LNCaP clone FGC (cell line): ENCODE results near the gene PCDHA3.
"Not testable (repeated sequence)": the region's sequence is repeated elsewhere in the genome, so short reads cannot be mapped to it uniquely, and the experiment has no call there.

Source experiments
- DNase-seq: peaks from one replicate; pipeline ENCODE4 v3.0.0-alpha.2; 2011; ENCODE audit warnings: low read depth
- H3K4me3 ChIP-seq: 2 replicates; pipeline ENCODE4 v1.5.1; 2011; ENCODE audit warnings: mild to moderate bottlenecking, low read depth, low read length, control low read depth
- CTCF ChIP-seq: IDR thresholded peaks from 2 replicates; pipeline ENCODE4 v1.5.1; 2012; ENCODE audit warnings: mild to moderate bottlenecking; ENCODE audit not compliant: control insufficient read depth, insufficient read depth; ENCODE audit errors: extremely low read depth

PCDHA3 gene

GRCh38 chr5:140806834-140807775 is 6.2 kb downstream of the PCDHA3 start, which contains the start of gene PCDHA4:
Gene PCDHA4 (plus strand): TSS chr5:140807068.
- no peak for DNase-seq
- no peak within 1 kb of the TSS for H3K4me3 ChIP-seq
- TF ChIP-seq CTCF, result peak; percentile 57

GRCh38 chr5:140808241-140808888 is 7.5 kb downstream of the PCDHA3 start:
- H3K4me3 ChIP-seq, DNase-seq: not testable (repeated sequence)

GRCh38 chr5:140808889-140809291 is 8.0 kb downstream of the PCDHA3 start:
- no peak for TF ChIP-seq CTCF

GRCh38 chr5:140821375-140822280 is 20.8 kb downstream of the PCDHA3 start, which contains the start of gene PCDHA5:
Gene PCDHA5 (plus strand): TSS chr5:140821613.
- peak; percentile 69 for TF ChIP-seq CTCF
- no peak within 1 kb of the TSS for H3K4me3 ChIP-seq
- DNase-seq, result no peak

More at GRCh38 chr5:140808889-140809291, 8.0 kb downstream of the PCDHA3 start:
- H3K4me3 ChIP-seq, result no peak overlapping the region
- DNase-seq, result no peak

- no peak for TF ChIP-seq CTCF
- no peak overlapping the region for H3K4me3 ChIP-seq
- DNase-seq, result no peak
Observed at GRCh38 chr5:140822281-140822629, 21.4 kb downstream of the PCDHA3 start.

- not testable (repeated sequence) for H3K4me3 ChIP-seq, DNase-seq
Observed at GRCh38 chr5:140822969-140823368, 22.1 kb downstream of the PCDHA3 start.

GRCh38 chr5:140823475-140823874 is 22.6 kb downstream of the PCDHA3 start:
- no peak for TF ChIP-seq CTCF
- DNase-seq, result no peak
- no peak overlapping the region for H3K4me3 ChIP-seq
